HG03442 (cell line): ENCODE data around the gene ALCAM.
"Not testable (repeated sequence)": the region's sequence is repeated elsewhere in the genome, so short reads cannot be mapped to it uniquely, and the experiment has no call there.

Experiments used
- ATAC-seq: cut with Tn5 transposase; IDR thresholded peaks from one replicate; pipeline ENCODE4 v1.9.1; 2021; ENCODE audit warnings: mild to moderate bottlenecking, moderate library complexity; ENCODE audit not compliant: unreplicated experiment

The ALCAM gene

GRCh38 chr3:105571005-105571404 is 204.3 kb downstream of the ALCAM start:
- no peak for ATAC-seq

GRCh38 chr3:105572501-105572900 is 205.8 kb downstream of the ALCAM start:
- ATAC-seq, result no peak

GRCh38 chr3:105579439-105579838 is 212.7 kb downstream of the ALCAM start:
- ATAC-seq, result no peak

GRCh38 chr3:105580296-105580965 is 213.7 kb downstream of the ALCAM start:
- ATAC-seq, result no peak

- no peak for ATAC-seq
These were observed 215.3 kb downstream of the ALCAM start for GRCh38 chr3:105582015-105582414.

- ATAC-seq, result no peak
These were observed 217.5 kb downstream of the ALCAM start for GRCh38 chr3:105584003-105584790.

GRCh38 chr3:105593315-105593714 is 226.6 kb downstream of the ALCAM start:
- no peak for ATAC-seq

- no peak for ATAC-seq
These were observed 227.5 kb downstream of the ALCAM start for GRCh38 chr3:105594219-105594618.

- no peak for ATAC-seq
These were observed 231.5 kb downstream of the ALCAM start for GRCh38 chr3:105598042-105598796.

- no peak for ATAC-seq
These were observed 232.6 kb downstream of the ALCAM start for GRCh38 chr3:105599350-105599749.

- not testable (repeated sequence) for ATAC-seq
These were observed 235.0 kb downstream of the ALCAM start for GRCh38 chr3:105601756-105602155.

- ATAC-seq, result not testable (repeated sequence)
These were observed 235.6 kb downstream of the ALCAM start for GRCh38 chr3:105602286-105602685.

GRCh38 chr3:105603516-105603915 is 236.8 kb downstream of the ALCAM start:
- not testable (repeated sequence) for ATAC-seq

- no peak for ATAC-seq
These were observed 239.3 kb downstream of the ALCAM start for GRCh38 chr3:105606016-105606415.

- no peak for ATAC-seq
These were observed 241.9 kb downstream of the ALCAM start for GRCh38 chr3:105608623-105609022.

GRCh38 chr3:105610473-105610872 is 243.8 kb downstream of the ALCAM start:
- no peak for ATAC-seq

- ATAC-seq, result no peak
These were observed 244.8 kb downstream of the ALCAM start for GRCh38 chr3:105611304-105612192.

GRCh38 chr3:105613120-105613519 is 246.4 kb downstream of the ALCAM start:
- ATAC-seq, result no peak

- no peak for ATAC-seq
These were observed 247.8 kb downstream of the ALCAM start for GRCh38 chr3:105614288-105615030.

GRCh38 chr3:105615814-105616213 is 249.1 kb downstream of the ALCAM start:
- peak; percentile 45 for ATAC-seq
